GM18508 (cell line): ENCODE results near the gene UBE2H.
"Not testable (repeated sequence)": the region's sequence is repeated elsewhere in the genome, so short reads cannot be mapped to it uniquely, and the experiment has no call there.

Source experiments
- ATAC-seq: cut with Tn5 transposase; IDR thresholded peaks from one replicate; pipeline ENCODE4 v1.9.1; 2021; ENCODE audit warnings: moderate number of reproducible peaks; ENCODE audit not compliant: insufficient read depth, unreplicated experiment

Gene UBE2H

DNA sequence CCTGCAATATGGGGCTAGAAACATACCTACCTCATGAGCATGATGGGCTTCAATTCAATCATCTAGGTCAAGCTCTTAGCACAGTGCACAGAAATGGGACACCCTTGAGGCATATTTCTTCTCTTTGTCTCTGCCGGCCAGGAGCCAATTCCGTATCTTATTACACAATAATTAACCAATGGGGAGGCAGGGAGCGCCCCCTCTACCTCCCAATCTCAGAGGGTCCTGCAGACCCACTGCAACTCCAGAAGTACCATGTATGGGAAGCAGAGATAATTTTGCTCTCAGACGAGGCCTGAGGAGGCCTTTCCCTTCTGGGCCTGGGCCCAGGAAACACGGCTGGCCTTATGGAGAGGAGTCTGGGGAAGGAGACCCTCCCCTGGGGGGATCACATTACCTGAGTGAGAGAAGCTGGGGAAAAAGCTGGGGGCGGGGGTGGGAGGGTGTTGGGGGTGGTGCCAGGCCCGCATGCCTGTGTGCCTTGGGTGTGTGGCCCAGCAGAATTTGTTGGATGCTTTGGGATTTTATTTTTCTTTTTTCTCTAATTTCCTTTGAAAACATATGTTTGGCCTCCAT, 155.5 kb downstream of the UBE2H start:
- no peak for ATAC-seq

DNA sequence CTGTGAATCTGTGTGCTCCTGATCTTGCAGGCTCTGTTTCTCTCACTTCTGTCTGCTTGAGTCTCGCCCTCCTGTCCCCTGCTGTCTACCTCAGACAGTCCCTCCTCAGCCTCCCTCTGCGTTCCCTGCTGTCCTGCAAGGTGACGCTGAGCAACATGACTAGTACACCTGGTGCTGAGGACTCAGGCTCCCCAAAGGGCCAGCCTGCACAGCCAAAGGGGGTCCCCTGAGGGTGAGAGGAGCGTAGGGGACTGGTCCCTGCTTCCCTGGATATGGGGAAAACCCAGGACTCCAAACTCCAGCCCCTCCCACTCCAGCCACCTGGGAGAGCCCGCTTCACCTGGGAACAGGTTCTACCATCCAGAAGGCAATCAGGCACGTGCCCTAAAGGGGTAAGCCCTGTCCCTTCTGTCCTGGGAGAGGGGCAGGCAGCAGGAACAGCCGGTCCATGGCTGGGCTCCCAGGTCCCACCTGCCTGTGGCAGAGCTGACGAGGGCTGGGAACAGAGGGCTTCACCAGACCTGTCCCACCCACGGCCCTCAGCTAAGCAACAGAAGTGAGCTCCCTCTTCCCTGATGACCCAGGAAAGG, 156.5 kb downstream of the UBE2H start:
- no peak for ATAC-seq

DNA sequence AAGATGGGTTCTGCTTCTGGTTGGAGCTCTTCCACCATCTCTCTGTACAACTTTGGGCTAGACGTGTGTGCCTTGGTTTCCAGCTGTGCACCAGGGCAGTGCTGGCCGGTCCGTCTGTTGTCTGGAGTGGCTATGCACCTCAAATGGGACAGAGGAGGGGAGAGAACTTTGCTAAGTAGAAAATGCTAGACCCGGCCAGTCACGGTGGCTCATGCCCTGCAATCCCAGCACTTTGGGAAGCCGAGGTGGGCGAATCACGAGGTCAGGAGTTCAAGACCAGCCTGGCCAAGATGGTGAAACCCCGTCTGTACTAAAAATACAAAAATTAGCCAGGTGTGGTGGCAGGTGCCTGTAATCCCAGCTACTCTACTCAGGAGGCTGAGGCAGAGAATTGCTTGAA, 158.3 kb downstream of the UBE2H start:
- ATAC-seq = not testable (repeated sequence)

DNA sequence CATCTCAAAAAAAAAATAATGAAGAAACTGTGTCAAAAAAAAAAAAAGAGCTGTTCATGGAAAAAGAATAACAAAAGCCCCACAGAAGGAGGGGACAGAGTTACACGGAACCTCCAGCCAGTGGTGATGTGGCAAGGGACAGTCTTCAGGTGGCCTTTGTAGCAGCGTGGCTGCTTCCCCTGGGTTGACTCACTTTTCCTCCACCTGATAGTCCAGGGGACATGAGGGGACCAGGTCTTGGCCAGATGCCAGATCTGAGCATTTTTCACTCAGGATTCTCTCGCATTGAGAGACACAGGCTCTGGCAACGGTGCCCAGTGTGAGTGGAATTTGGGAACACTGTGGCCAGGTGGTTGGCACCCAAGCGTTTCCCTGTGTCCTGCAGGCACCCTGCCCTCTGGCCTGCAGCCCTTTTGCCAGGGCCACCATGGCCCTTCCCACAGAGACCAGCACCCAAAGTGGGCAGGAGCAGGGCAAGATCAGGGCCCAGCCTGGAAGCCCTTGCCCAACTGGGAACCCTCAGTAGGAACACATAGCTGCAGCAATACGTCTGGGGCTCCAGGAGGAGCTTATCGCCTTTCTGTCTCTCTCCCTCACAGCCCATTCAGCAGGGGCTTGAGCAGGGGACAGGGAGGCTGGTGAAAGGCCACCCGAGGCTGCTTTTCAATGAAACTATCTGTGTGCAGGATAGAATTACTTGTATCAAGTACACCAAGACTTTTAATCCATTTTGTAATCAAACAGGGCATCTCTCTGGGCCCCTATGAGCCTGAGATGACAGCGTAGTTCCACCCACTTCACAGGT, 159.1 kb downstream of the UBE2H start:
- ATAC-seq = no peak

DNA sequence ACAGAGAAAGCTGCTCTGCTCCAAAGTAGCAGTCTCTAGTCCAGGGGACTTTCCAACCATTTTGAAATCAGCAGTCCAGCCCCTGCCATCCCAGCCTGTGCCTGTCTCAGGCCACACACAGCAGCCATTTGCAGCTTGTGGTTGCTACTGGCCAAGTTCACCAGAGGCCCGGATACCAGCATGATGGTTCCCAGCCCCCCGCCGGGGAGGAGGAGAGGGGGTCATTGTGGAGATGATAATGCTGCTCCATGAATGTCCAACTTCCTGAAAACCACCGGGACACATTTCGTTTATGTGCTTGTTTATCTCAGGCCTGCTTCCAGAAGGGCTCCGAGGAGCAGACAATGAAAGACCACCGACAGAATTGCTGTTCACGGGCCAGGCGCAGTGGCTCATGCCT, 160.0 kb downstream of the UBE2H start:
- no peak for ATAC-seq

DNA sequence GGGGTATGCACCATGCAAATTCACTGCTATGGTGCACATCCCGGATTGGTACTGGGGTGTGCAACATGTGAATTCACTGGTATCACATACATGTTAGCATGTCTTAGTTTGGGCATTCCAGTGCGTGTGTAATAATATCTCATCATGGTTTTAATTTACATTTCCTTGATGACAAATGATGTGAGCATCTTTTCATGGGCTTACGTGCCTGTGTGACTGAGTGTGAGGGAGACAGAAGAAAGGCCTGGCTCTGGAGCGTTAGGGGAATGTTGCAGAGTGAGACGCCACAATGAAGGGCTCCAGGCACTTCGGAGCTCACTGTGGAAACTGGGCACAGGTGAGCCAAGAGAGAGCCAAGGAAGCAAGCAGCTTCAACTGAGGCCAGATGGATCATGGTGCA, 162.6 kb downstream of the UBE2H start:
- no peak for ATAC-seq

DNA sequence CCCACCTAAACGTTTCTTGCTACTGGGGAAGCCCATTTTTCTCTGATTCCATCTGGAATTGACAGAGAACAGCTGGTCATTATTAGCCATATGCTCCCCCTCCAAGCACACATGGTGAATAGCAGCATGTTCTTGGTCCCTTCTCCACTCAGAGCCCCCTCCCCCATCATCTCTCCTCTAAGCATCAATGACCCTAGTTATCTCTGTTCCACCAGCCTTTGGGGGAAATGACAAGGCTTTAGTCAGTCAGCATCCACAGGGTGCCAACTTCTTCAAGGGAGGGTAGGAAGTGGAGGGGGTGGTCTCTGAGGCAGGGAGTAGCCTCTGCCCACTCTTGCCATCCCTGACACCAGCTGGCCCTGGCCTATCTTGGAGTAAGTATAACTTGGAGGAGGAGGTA, 163.1 kb downstream of the UBE2H start:
- no peak for ATAC-seq

DNA sequence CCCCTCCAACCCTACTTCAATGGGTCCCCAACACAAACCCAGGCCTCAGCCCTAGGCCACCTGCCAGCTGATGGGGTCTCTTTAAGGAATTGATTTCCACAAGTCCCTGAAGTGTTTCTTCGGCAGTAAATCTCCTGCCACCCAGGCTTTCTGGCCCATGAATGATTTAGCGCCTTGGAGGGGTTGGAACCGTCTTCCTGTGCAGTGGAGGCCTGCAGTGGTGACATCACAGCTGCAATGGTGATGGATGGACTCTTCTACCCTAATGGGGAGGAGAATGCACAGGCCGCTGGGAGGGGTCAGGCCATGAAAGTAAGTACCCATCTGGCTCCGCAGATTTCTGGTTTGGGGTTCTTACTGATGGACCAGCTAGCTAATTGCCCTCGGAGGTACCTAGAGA, 163.8 kb downstream of the UBE2H start:
- ATAC-seq = no peak

DNA sequence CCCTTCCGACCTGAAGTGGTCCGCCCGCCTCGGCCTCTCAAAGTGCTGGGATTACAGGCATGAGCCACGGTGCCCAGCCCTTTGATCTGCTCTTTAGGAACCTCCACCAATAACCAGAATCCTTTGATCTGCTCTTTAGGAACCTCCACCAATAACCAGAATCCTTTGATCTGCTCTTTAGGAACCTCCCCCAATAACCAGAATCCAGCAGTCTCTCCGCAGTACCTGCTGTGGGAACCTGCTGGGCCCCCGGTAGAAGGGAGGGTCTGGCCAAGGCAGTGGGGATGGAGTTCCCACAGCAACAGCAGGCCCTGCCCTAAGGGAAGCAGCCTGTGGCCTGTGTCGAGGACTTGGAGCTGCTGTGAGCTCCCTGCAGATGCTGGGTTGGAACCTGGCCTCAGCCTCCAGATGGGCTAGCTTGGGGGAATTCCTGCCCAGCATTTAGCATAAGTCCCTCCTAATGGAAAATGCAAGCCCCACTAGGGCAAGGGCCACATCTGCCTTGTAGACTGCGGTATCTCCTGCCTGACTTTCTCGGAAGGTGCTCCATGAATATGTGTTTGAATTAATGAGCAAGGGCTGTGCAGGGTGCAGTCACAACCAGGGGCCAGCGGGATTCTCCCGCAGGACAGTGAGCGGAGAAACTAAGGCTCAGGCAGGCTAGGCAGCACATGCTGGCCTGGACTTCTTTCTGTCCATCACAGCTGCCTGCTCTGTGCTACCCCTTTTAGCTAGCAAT, 165.8 kb downstream of the UBE2H start:
- no peak for ATAC-seq

DNA sequence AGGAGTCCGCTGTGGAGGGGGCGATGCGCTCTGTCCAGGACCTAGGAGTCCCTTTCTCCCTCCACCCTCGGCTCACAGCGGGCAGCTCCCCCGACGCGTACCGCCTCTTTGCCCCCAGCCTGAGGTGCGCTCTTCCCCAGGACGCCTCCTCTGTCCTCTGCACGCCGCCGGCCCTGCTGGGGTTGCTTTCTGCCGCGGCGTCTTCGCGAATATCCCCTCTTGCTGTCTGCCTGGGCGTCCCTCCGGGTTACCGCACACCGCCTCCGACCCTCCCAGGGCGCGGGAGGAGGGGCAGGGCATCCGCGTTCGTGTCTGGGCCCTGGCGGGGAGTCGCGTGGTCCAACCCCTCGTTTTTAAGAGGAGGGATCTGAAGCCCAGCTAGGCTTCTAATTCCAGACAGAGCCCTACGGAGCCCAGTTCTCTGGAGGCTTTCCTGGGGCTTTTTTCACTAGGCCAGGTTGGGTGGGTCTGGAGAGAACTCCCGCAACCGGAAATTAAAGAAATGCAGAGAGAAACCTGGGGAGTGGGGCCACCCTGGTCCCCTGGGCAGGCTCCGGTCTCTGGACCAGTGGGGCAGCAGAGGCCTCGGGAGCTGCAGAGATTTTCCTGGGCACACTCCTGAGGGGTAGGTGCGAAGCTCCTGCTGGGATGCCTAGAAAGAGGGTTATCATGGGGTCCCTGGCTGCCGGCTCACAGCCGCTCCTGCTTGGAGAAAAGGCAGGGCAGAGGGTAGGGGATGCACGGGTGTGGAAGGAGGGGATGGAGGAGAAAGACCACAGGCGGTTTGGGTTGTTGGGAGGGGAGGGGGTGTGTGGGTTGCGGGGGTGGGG, 166.9 kb downstream of the UBE2H start:
- no peak for ATAC-seq

DNA sequence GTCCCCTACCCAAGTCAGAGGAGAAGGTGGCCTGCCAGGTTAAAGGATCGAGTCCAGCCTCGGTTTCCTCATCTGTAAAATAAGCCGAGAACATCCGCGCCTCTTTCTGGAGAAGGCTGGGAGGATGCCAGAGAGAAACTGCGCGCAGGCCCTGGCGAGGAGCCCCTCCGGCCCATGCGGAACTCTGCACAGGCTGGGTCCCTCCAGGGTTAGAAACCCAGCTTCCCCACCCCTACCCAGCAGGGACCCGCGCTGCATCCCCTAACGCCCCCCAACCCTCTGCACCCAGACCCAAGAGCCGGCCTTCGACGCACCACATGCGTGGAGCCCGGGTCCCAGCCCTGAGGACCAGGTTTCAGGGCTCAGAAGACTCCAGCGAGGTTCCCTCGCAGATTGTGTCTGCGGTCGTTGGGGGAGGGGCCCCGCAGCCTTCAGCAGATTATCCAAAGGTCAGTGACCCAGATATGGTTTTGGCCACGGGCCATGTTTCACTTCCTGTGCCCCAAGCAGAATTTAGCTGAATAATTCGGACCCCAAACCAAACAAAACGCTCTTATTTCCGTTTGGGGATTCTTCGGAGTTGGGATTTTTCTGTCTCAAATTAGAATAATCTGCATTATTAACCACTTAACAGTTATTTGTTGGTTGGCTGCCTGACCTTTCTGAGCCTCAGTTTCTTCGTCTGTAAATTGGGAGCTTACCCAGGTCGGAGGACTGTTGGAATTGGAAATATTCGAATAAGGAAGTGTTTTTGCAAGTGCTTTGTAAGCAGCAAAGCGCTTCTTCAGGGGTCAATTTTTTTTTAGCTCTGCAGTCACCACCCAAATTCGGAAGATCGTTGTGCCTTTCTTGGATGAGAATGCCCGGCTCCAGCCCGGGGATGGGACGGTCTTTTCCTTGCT, 167.7 kb downstream of the UBE2H start:
- no peak for ATAC-seq

DNA sequence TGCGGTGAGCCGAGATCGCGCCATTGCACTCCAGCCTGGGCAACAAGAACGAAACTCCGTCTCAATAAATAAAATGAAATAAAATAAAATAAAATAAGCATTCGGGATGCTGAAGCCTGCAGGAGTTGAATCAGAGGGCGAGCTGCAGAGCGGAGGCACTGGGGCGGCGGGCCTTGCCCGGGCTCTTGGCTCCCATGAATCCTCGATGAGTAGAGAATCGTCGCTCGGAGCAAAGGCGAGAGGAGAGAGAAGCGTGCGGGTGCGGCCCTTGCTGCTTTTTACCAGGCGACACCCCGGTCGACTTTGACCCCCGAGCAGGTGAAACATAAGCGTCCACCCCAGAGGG, 168.3 kb downstream of the UBE2H start:
- ATAC-seq = no peak

DNA sequence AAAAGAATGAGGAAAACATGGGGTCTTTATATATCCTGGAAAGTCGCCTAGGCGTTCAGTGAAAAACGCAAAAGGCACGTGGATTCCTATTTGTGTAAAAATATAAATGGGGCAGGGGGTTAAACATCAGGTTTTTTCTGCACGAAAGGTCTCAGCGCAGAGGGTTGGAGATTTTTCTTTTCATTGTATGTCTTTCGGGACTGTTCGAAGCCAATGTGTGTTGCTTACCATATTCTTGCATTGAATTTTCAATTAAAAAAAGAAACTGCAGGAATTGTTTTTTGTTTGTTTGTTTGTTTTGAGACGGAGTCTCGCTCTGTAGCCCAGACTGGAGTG, 169.2 kb downstream of the UBE2H start:
- no peak for ATAC-seq

DNA sequence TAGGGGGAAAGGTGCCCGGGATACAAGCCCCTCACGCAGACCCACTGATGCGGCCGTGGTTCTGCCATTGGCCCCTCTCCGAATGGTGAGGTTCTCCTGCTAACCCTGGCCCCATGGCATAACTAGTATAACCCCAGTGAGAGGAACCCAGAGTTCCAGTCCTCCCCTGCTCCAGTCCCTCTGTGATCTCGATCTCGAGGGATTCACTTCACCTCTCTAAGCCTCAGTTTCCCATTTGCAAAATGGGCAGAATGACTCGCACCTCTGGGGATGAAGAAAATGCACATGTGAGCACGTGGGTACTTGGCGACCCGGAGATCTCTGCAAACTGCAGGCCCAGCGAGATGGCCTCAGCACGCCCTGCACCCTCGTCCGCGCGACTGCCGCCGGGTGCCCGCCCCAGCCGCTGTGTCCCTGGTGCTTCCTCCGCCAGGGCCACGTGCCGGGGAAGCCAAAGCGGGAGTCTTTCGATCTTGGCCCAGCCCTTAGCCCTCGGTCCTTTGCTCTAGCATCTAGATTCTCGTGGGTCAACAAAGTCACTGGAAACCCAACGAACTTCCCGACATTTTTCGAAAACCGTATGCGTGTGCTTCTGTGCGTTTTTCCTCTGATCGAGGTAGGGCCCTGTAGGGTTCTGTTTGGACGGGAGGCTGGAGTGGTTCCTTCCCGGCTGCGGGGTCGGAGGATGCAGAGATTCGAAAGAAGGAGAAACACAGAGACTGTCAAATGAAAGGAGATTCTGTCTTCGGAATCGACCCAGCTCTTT, 169.8 kb downstream of the UBE2H start:
- ATAC-seq = no peak

DNA sequence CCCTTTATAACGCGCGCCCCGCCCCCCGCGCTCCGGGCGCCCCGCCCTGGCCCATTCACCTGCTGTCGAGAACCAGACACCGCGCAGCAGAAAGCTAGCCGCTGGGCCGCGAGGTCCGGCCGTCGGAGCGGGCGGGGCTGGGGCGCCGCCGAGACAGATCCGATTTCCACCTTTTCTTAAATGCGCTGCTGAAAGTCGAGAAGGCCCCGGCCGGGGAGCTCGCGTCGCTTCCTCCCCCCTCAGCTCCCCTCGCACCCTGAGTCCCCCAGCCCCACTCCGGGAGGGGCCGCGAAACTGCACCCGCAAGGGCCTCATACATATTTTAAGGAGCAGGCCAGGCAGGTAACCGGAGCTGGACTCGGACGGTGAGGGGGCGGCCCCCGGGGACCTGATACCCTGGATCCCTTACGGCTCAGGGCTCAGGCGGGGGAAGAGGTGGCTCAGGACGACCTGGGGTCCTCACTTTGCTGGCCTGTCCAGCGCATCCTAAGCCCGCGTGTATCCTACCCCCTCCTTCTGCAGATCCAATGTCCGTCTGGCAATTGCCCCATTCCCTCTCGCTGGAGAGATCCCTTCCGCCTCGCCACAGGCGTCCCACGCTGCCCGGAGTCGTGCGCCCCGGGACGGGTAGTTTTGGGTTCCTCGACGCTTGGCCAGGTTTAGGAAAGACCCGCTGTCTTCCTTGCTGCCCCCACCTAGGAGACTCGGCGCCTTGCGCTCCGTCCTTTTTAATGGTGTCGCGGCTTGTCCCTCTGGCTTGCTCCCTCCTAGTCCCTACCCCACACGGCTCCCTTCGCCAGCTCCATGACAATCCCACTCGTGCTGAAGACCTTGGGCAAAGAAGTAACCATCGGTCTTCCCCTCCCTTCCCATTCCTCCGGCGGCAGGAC, 170.6 kb downstream of the UBE2H start:
- ATAC-seq = no peak

DNA sequence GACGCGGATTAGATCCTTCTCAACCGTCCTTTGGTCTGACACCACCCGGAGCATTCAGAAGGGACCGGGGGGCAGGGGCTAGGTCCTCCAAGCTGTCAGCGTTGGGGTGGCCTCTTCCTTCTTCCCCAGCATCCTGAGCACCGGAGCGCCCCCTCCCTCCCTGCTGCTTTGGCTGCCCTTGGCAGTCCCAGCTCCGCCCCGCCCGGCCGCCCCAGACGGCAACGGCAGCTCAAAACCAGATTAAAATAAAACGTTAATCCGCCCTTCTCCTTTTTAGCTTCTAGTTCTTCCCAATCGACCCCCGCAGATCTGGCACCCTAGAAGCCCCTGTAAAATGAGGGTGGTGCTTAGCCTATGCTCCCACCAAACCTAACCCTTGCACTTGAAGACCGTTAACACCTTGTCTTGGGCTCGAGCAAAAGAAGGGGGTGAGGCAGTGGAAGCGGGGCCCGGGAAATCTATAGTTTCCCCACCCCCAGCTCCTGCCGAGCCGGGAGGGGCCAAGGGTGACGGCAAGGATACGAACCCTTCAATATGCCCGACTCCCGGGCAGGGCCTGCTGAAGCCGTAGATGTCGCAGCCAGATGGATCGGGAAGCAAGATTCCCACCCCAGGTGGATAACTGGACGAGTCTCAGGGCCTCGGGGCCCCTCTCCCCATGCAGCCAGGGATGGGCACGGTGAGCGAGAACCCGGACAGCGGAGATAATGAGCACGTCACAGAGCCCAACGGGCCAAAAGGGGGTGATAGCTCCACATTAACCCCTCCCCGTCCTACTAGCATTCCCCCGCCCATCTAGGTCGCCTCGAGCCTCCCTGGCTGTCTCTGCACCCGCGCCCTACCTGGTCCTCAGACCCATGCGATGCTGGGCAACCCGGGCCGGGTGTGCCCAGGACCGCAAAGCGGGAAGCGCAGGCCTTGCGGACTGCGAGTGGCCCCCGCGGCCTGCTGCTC, 171.5 kb downstream of the UBE2H start:
- no peak for ATAC-seq
